AG04450 (cell line): ENCODE measurements around the gene MAD1L1. TPM values are rescaled to one million over a fixed set of nuclear protein-coding genes. Genes with fewer than 3 reads are reported as not detected.
"Not testable (repeated sequence)": the region's sequence is repeated elsewhere in the genome, so short reads cannot be mapped to it uniquely, and the experiment has no call there.

Experiments used
- CTCF ChIA-PET: fragments of 300-600, 350-600 bp; formaldehyde crosslinking; extraction: SDS; loops from one replicate; lab custom pipeline; 2022; ENCODE audit warnings: antibody characterized with exemption, inconsistent platforms; lab: Charles Lee
- POLR2A ChIA-PET: fragments of 350-600 bp; formaldehyde crosslinking; extraction: SDS; loops from one replicate; lab custom pipeline; 2021; ENCODE audit warnings: antibody characterized with exemption, inconsistent platforms; lab: Yijun Ruan, JAX
- DNase-seq: peaks from one replicate; pipeline ENCODE4 v3.0.0-alpha.2; 2011; ENCODE audit warnings: low read depth, low spot score
- H3K27ac ChIP-seq: one replicate; pipeline ENCODE4 v1.5.1; 2012; ENCODE audit warnings: low read depth, low read length, control low read depth
- H3K27me3 ChIP-seq: one replicate; pipeline ENCODE4 v1.6.0; 2012; ENCODE audit warnings: low read length; ENCODE audit not compliant: control insufficient read depth, insufficient read depth
- H3K4me3 ChIP-seq: 2 replicates; pipeline ENCODE4 v1.5.1; 2011; ENCODE audit warnings: mild to moderate bottlenecking, low read depth, low read length, control low read depth
- H3K9me3 ChIP-seq: 2 replicates; pipeline ENCODE4 v1.5.1; 2012; ENCODE audit warnings: low read length; ENCODE audit not compliant: control insufficient read depth, insufficient read depth
- CTCF ChIP-seq: IDR thresholded peaks from 2 replicates; pipeline ENCODE4 v1.5.1; 2011; ENCODE audit warnings: low read depth, low read length, control low read depth, inconsistent platforms
- polyA plus RNA-seq: library from polyadenylated mRNA; depleted of rRNA; stranded (reverse); fragments of >200 nt; gene quantifications from 2 replicates; pipeline ENCODE4 v1.2.3, GENCODE V29; 2011

Gene MAD1L1
- polyA plus RNA-seq, 1 experiment = 11.9 TPM

GRCh38 chr7:2273866-2274265 lies 41.1 kb upstream of the MAD1L1 start:
- CTCF ChIA-PET = no interaction called here
- no peak for TF ChIP-seq CTCF
- no peak overlapping the region for H3K4me3 ChIP-seq
- H3K27ac ChIP-seq = no peak overlapping the region
- no peaks in the 10 kb centered on the region for H3K27me3 ChIP-seq
- POLR2A ChIA-PET = no interaction called here
- no peaks in the 10 kb centered on the region for H3K9me3 ChIP-seq
- no peak for DNase-seq

GRCh38 chr7:2272031-2272430 lies 39.3 kb upstream of the MAD1L1 start:
- no peak overlapping the region for H3K27ac ChIP-seq
- DNase-seq = no peak
- TF ChIP-seq CTCF = no peak
- ChIA-PET POLR2A (no interaction called here), CTCF (no interaction called here)
- H3K9me3 ChIP-seq = no peaks in the 10 kb centered on the region
- no peak overlapping the region for H3K4me3 ChIP-seq
- no peaks in the 10 kb centered on the region for H3K27me3 ChIP-seq

GRCh38 chr7:2271273-2272026 lies 38.7 kb upstream of the MAD1L1 start:
- no peak for TF ChIP-seq CTCF
- CTCF ChIA-PET = no interaction called here
- DNase-seq = no peak
- H3K27ac ChIP-seq = no peak overlapping the region
- POLR2A ChIA-PET = no interaction called here
- no peaks in the 10 kb centered on the region for H3K27me3 ChIP-seq
- H3K9me3 ChIP-seq = no peaks in the 10 kb centered on the region
- no peak overlapping the region for H3K4me3 ChIP-seq

GRCh38 chr7:2270495-2270894 lies 37.8 kb upstream of the MAD1L1 start:
- ChIA-PET POLR2A (interaction anchor here (0.7 kb wide), 1 partner anchor 22 kb away, joined by 4 read pairs; no protein-coding TSS in a partner anchor), CTCF (interaction anchor here (0.5 kb wide), 1 partner anchor 76 kb away, joined by 4 read pairs; no protein-coding TSS in a partner anchor)
- Histone ChIP-seq H3K27ac (no peak overlapping the region), H3K27me3 (no peaks in the 10 kb centered on the region), H3K9me3 (no peaks in the 10 kb centered on the region), H3K4me3 (no peak overlapping the region)
- TF ChIP-seq CTCF = no peak
- no peak for DNase-seq

GRCh38 chr7:2269991-2270460 lies 37.3 kb upstream of the MAD1L1 start:
- no peak for TF ChIP-seq CTCF
- no peak overlapping the region for H3K4me3 ChIP-seq
- no peaks in the 10 kb centered on the region for H3K9me3 ChIP-seq
- peak overlapping the region; percentile 39 for H3K27ac ChIP-seq
- DNase-seq = no peak
- ChIA-PET POLR2A (interaction anchor here (0.6 to 0.7 kb wide), 2 partner anchors 21 to 490 kb away, joined by 4 to 10 read pairs; no protein-coding TSS in a partner anchor), CTCF (interaction anchor here (0.5 kb wide), 1 partner anchor 76 kb away, joined by 4 read pairs; no protein-coding TSS in a partner anchor)
- no peaks in the 10 kb centered on the region for H3K27me3 ChIP-seq

GRCh38 chr7:2269089-2269990 lies 36.6 kb upstream of the MAD1L1 start:
- not testable (repeated sequence) for H3K27me3 ChIP-seq, H3K4me3 ChIP-seq, DNase-seq, H3K9me3 ChIP-seq
- H3K27ac ChIP-seq = peak overlapping the region; percentile 39
- ChIA-PET POLR2A (interaction anchor here (0.6 kb wide), 1 partner anchor 489 kb away, joined by 10 read pairs; no protein-coding TSS in a partner anchor), CTCF (interaction anchor here (0.6 kb wide), 1 partner anchor 79 kb away, joined by 6 read pairs; no protein-coding TSS in a partner anchor)
